NB4 (cell line): ENCODE measurements around the gene CTRB1.

Experiments
- CTCF ChIP-seq: IDR thresholded peaks from one replicate; pipeline ENCODE4 v1.5.1; 2012; ENCODE audit warnings: low read depth, low read length
- MYC ChIP-seq: IDR thresholded peaks from 2 replicates; pipeline ENCODE4 v1.6.1; 2011; ENCODE audit warnings: low read depth, low read length
- POLR2A ChIP-seq: IDR thresholded peaks from 2 replicates; pipeline ENCODE4 v1.6.1; 2011; ENCODE audit warnings: mild to moderate bottlenecking; ENCODE audit not compliant: insufficient read length; ENCODE audit errors: extremely low read depth

GRCh38 chr16:75207831-75208230 lies 11.0 kb upstream of the CTRB1 start:
- TF ChIP-seq CTCF, result no peak
- TF ChIP-seq MYC, result no peak
- TF ChIP-seq POLR2A, result no peak
